ENCODE results near the gene XPA.
"Not testable (repeated sequence)": the region's sequence is repeated elsewhere in the genome, so short reads cannot be mapped to it uniquely, and the experiment has no call there.

The XPA gene

DNA sequence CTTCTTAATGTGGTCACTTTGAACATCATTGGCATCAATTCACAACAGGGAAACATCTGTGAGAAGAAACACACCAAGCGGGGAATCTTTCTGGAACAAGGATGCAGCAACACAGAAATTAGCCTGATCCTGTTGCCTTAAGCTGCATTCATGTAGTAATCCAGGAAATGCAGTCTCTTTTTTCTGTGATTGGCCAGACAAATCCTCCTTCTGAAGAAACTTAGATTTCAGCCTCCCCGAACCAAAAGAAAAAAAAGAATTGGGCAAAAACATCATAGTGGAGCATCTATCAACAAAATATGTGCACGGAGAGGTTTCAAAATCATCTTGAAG lies 7.2 kb upstream of the XPA start:
- no peak for DNase-seq (ENCODE audit: low read depth in 2 of 2, low spot score in 1 of 2)

DNA sequence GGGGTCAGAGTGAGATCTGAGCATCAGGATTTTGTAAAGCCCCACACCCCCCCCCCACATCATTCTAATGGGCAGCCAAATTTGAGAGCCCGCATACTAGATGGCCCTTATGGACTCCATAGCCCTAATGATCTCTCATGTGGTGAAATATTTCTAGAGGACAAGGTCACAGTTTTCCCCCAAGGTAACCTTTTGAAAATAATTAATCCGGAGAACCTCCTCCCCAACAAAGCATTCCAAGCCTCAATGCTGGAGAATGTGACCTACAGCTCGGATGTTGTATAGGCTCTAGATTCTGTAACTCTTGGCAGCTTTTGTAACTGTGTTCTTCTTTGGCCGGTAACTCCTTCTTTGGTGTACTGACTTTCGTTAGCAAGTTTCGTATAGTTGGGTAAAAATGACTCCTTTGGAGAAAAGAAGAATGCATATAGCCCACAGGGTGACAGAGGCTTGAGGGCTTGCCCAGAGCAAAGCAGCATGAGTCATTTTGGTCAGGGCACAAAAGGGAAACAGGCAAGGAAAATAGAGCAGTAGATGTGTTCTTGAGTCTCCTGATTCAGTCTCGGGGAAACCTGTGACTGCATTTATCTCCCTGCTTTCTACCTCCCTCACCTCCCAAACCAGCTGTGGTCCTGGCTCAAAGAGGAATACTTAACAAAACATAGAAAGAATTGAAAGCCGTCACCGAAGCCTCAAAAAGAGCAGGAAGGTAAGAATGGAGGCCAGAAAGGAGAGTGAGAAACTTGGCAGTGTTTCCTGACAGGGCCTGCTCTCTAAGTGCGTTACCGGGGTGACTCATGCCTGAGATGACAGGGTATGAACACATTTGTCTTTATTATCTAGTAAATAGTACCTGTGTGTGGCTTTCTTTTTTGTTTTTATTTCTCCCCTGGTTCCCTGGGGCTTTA lies 6.6 kb upstream of the XPA start:
- no peak for DNase-seq (ENCODE audit: low read depth in 2 of 2, low spot score in 1 of 2)

DNA sequence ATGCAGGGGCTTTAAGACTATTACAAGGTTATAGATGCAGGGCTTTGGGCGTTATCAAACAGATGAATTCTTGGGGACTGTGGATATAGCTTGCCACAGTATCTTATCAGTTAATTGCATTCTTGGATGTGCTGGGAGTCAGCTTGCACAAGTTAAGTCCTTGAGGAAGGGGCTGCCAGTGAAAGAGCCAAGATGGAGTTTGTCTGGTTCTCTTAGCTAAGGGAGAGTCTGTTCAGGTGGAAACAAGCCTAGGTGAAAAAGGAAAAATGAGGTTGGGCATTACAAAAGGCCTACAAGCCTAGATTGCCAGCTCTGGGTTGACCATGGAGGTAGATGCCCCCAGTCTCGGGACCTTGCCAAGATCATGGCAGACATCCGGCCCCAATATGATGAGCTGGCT lies 2.7 kb upstream of the XPA start:
- not testable (repeated sequence) for DNase-seq (ENCODE audit: low read depth in 2 of 2, low spot score in 1 of 2)

DNA sequence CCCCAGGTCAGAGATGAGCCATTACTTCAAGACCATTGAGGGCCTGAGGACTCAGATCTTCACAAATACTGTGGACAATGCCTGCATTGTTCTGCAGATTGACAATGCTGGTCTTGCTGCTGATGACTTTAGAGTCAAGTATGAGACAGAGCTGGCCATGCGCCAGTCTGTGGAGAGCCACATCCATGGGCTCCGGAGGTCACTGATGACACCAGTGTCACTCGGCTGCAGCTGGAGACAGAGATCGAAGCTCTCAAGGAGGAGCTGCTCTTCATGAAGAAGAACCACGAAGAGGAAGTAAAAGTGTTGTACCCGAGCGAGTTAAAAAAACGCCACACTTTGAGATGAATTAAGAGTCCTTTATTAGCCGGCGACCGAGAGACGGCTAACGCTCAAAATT lies 2.1 kb upstream of the XPA start:
- DNase-seq (ENCODE audit: low read depth in 2 of 2, low spot score in 1 of 2) = not testable (repeated sequence)

DNA sequence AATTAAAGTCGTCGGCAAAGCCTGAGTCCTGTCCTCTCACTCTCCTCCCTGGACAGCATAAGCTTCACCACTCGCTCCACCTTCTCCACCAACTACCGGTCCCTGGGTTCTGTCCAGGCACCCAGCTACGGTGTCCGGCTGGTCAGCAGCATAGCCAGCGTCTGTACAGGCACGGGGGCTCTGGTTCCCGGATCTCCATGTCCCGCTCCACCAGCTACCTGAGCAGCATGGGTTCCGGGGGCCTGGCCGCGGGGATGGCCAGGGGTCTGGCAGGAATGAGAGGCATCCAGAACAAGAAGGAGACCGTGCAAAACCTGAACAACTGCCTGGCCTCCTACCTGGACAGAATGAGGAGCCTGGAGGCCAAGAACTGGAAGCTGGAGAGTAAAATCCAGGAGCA lies 1.7 kb upstream of the XPA start:
- DNase-seq (ENCODE audit: low read depth in 2 of 2, low spot score in 1 of 2) = no peak

DNA sequence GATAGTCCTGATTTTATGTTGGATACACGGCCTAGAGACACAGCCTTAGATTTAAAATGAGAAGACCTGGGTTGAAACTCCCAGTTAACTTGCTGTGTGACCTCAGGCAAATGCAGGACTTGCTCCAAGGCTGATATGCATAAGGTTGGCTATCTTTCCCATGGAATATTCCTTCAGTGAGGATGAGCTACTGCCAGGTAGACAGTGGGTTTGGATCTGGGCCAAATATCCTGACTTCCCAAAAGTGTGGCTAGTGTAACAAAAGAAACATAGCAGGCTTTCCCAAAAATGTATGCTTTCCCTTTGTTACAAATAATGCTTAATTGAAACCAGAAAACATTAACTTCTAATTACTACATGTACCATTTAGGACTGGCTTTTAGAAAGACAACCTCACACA lies 697 bp upstream of the XPA start:
- no peak for DNase-seq (ENCODE audit: low read depth in 2 of 2, low spot score in 1 of 2)

DNA sequence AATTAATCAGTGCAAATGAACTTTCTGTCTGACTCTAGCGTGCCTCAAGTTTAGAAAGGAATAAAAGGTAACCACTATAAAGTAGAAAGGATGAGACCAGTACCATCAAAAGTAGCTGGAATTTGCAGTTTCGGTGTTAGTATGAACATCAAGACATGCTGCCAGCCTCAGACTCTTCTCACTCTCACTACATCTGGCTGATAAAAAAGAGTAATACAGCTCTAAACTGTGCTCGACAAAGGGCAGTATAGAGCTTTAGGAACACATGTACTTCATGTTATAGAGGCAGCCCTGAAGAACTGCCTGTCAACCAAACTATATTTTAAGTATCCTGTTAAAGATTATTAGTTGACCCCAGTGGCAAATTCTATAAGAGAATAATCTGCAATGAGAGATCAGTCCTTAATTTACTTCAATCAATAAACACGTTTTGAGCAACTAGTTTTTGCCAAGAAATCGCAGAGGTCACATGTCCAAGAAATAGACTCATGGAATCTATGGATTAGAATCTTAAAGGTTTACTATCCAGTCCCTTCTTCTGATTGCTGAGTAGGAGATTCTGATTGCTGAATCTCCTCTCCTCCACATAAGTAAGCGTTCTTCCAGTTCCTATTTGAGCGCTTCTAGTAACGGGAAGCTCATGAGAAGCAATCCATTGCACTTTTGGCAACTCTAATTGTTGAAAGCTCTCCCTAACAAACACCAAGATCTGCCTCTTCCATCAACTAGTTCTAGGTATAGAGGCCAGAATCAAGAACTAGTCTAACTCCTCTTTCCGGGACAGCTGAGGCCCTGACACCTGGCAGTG lies 941 bp downstream of the XPA start:
- DNase-seq (ENCODE audit: low read depth in 2 of 2, low spot score in 1 of 2) = no peak

DNA sequence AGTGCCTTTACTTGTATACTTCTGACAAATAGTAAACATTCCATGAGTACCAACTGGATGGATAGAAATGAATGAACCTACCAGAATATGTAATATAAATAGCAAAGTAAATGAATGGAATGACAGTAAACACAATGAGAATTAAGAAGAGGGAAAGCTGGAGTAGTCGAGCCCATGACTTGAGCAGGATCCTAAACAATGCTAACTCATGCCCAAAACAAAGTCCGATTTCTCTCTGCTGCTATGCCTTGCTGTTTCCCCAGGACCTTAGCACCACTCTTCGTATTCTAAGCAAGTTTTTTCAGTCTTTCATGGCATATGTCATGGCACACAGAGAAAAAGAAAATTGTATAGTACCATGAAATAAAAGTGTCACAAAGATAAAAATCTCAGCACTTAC lies 1.8 kb downstream of the XPA start:
- no peak for DNase-seq (ENCODE audit: low read depth in 2 of 2, low spot score in 1 of 2)

DNA sequence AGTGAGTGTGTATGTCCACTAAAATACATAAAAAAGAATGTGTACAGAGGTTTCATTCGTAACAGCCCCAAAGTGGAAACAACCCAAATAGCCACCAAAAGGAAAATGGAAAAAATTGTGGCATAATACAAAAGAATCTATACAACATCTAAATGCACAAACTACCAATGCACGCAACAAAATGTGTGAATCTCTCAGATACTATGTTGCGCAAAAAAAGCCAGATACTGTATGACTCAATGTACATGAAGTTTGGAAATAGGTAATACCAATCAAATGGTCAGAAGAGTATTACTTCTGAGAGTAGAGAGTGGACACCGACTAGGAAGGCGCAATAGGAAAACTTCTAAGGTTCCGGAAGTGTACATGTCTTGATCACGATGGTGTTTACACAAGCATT lies 2.4 kb downstream of the XPA start:
- DNase-seq (ENCODE audit: low read depth in 2 of 2, low spot score in 1 of 2) = no peak

DNA sequence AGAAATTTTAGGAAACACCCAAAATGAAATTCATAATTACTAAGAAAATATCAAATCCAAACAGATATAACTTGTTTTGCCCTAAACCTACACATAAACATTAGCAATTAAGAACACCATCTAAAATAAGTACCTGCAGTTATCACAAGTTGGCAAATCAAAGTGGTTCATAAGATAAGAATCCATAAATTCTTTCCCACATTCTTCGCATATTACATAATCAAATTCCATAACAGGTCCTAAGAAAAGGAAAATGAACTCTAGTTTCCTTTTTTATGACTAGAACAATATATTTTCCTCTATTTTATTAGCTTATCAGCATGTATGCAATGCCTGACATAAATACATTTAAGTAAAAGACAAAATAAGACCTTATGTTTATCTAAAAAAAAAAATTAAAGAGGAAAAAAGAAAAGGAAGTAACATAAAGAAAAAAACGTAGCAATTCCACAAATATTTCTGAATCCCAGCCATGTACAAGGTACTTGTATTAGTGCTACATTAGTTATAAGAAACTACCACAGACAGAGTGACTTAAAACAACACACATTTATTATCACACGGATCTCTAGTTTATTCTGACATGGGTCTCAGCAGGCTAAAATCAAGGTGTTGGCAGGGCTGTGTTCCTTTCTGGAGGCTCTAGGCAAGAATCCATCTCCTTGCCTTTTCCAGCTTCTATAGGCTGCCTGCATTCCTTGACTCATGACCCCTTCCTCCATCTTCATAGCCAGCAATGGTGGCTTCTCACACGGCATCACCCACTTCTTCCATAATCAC lies 7.5 kb downstream of the XPA start:
- DNase-seq (ENCODE audit: low read depth in 2 of 2, low spot score in 1 of 2) = no peak

DNA sequence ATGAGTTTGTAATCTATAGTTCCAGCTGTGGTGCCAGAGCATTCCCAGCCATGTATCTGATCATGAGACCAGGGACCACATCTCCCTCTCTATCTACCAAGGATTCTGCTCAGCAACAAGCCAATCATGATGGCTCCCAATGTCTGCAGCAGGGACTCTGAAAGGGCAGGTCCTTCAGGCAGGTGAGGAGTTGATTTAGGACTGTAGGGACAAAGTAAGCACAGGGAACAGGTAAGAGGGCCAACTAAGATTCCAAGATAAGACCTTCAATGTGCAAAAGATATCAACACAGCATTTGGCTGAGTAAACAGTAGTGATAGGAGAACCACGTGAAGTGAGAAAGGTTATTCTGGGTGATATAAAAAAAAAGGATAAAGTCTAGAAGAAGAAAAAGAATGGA lies 8.5 kb downstream of the XPA start:
- DNase-seq (ENCODE audit: low read depth in 2 of 2, low spot score in 1 of 2) = no peak

DNA sequence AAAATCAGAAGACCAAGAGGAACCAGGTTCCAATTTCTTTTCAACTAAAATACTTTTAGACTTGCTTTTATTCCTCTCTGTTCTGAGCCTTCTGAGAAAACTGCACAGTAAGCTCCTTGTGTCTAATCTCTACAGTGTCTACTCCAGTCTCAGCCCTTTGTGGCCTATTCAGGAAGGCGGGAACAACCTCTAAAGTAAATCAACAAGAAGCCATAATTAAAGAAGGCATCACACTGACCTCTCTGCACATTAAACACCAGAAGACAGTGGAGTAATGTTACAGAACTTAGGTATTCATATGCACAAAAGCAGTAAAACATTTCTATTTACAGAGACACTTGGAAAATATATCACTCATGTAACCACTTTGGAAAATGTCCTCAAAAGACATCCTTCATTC lies 14.9 kb downstream of the XPA start:
- DNase-seq (ENCODE audit: low read depth in 2 of 2, low spot score in 1 of 2) = no peak

DNA sequence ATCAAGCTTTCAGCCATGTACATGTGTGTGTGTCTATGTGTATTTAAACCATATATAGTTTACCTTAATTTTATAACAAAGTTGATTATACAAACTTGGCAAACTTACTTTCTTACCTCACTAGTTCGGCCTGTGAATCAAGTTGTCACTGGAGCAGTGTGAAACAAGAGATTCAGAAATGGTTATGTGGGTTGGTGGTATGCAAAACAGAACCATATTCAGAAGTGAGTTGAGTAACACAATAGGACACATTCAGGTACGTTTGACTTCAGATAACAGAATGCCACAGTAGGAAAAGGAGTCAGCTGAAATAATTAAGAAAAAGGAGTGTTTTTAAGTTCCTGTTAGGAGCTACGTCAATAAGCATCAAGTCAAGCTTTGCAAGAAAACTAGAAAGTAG lies 21.5 kb downstream of the XPA start:
- DNase-seq (ENCODE audit: low read depth in 2 of 2, low spot score in 1 of 2) = no peak

DNA sequence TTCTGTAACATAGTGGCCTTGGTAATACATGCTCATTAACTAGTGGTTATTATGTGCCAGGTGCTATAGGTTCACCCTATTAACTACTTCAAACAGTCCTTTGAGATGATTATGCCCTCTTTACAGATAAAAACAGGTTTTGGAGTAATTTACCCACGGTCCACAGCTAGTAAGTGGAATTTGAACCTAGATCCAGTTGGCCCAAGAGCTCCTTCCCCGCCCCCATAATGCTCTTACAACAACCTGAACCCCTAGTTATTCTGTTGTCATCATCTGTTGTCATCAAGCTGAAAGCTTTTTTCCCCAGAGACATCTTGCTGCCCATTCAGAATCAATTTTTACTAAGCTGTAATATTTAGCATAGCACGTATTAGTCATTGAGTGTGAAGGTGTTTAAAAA lies 23.2 kb downstream of the XPA start:
- DNase-seq (ENCODE audit: low read depth in 2 of 2, low spot score in 1 of 2) = no peak

DNA sequence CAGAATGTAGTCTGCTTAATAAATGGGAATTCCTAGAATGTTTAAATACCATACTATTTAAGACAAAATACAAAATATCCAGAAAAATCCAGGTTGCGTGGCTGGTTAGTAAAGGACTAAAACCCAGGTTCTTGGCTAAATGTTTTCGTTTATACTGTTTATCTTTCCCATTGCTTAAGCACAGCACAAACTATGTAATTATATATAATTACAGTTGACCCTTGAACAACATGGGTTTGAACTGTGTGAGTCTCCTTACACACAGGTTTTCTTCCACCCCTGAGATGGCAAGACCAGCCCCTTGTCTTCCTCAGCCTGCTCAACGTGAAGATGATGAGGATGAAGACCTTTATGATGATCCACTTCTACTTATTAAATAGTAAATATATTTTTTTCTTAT lies 24.7 kb downstream of the XPA start:
- no peak for DNase-seq (ENCODE audit: low read depth in 2 of 2, low spot score in 1 of 2)

DNA sequence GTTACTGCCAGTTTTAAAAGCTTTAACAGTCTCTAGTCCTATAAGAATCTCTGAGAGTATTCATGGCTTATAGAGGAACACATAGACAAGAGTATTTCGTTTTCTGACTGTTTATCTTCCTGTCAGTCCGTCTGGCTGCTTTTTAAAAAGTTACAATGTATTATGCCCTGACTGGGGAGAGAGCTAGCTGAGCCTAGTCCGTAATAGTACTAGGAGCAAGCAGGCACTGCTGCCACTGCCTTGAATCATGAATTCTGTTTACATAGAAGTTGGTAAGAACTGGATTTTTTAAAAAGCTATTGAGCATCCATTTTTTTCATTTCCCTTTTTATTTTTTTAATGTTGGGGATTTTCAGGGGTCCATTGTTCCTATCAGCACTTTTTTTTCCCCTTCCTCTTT lies 26.6 kb downstream of the XPA start:
- DNase-seq (ENCODE audit: low read depth in 2 of 2, low spot score in 1 of 2) = no peak

DNA sequence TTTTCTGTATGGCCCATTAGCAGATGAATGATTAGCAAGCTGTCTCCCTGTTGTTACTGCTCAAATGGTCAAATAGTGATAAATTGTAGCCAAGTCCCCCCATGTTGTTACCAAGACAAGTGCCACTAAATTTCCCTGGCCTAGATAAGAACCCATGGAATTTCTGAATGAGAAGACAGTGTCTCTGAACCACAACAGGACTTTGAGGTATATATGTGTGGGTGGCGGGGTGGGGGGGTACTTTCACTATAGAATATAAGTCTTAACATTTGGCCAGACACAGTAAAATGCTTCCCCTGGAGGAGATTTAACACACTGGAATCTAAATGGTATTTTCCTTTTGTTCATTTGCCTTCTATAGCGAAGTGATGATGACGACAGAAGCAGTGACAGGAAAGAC lies 28.7 kb downstream of the XPA start:
- no peak for DNase-seq (ENCODE audit: low read depth in 2 of 2, low spot score in 1 of 2)

DNA sequence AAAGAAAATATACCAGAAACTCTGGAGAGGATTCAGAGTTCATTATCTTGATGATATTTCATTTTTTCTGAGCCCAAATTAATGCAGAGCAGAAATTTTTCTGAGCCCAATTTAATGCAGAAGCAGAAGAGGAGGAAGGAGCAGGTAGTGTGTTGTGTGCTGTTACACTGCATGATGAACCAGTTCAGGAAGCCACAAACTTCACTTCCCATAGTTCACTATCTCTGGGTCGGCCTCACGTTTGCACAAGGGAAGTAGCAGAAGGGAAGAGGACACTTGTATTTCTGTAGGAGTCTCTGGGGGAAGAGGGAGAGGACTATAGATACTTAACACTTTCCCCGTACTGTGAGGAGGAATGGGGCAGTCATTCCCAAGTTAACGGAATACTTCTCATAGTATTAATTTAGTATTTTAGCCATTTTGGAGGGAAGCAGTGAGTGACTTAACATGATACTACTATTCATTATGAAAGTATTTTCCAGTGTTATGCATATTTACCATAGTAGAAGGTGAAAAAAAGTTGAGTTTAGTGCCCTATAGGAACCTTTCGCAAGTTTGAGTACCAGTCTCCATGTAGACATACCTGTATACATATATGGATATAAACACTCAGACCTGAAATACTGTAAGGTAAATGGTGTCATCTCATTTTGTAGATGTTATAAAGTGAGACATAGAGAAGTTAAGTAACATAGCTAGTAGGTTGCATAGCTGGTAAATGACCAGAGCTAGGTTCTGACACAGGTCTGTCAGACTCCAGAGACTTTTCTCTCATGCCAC lies 30.0 kb downstream of the XPA start:
- no peak for DNase-seq (ENCODE audit: low read depth in 2 of 2, low spot score in 1 of 2)

DNA sequence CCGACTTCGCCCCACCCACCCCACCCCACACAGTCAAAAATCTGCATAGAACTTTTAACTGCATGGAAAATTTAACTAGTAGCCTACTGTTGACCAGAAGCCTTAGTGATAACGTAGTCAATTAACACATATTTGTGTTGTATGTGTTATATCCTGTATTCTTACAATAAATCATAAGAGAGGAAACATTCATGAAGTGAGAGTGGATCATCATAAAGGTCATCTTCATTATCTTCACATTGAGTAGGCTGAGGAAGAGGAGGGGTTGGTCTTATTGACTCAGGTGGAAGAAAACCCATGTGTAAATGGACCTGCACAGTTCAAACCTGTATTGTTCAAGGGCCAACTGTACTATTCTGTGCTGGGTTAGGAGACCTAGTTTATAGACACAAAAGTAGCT lies 31.4 kb downstream of the XPA start:
- no peak for DNase-seq (ENCODE audit: low read depth in 2 of 2, low spot score in 1 of 2)

DNA sequence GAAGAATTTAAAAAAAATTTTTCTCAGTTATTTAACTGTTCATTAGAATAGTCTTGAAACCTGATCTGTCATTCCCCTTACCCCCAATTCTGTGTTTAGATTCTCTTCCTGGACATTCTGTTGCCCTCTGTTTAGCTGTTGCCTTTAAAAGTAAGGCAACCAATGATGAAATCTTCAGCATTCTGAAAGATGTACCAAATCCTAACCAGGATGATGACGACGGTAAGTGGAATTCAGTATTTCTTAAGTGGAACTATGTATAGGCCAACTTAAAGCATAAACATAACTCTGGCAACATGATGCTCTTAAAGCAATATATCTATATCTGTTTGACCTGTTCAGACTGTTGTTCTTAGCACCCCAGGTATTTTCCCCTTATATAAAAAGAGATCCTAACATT lies 36.3 kb downstream of the XPA start:
- DNase-seq (ENCODE audit: low read depth in 2 of 2, low spot score in 1 of 2) = no peak

DNA sequence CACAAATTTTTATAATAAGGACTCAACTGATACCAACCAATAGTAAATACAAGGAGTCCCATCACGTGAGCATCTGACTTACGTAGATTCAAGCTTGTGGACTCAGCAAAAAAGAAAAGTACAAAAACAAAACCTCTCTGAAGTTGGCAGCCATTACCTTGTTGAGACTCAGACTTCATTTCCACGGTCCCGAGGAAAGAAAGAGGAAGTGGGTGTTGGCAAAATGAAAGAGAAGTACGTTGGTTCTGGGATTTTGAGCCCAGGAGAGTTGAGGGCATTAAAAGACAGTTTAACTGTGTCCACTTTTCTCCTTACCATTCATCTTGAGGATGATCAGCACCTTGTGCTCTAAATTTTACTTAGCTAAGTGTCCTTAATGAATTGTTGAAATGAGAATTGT lies 36.8 kb downstream of the XPA start:
- no peak for DNase-seq (ENCODE audit: low read depth in 2 of 2, low spot score in 1 of 2)

Data from stimulated activated CD8-positive, alpha-beta memory T cell treated with anti-CD3 and anti-CD28 coated beads, Interleukin-4, amount 100 ng/mL, for 1 hour (primary cell).